HG02798 (cell line): ENCODE data around the gene HSPA9.

Source experiments
- ATAC-seq: cut with Tn5 transposase; IDR thresholded peaks from one replicate; pipeline ENCODE4 v1.9.1; 2021; ENCODE audit warnings: mild to moderate bottlenecking; ENCODE audit not compliant: unreplicated experiment, poor library complexity

HSPA9 gene

GRCh38 chr5:138596105-138596881 is 21.1 kb upstream of the HSPA9 start:
- ATAC-seq, result no peak

- ATAC-seq, result no peak
These were observed 20.1 kb upstream of the HSPA9 start for GRCh38 chr5:138595180-138595795.

- no peak for ATAC-seq
These were observed 19.3 kb upstream of the HSPA9 start for GRCh38 chr5:138594305-138595058.

GRCh38 chr5:138588013-138588788 is 13.0 kb upstream of the HSPA9 start:
- no peak for ATAC-seq

GRCh38 chr5:138585157-138585556 is 10.0 kb upstream of the HSPA9 start:
- no peak for ATAC-seq

GRCh38 chr5:138583984-138584637 is 8.9 kb upstream of the HSPA9 start:
- no peak for ATAC-seq

GRCh38 chr5:138582959-138583358 is 7.8 kb upstream of the HSPA9 start:
- no peak for ATAC-seq

- ATAC-seq, result no peak
These were observed 5.6 kb upstream of the HSPA9 start for GRCh38 chr5:138580777-138581176.

- ATAC-seq, result no peak
These were observed 4.8 kb upstream of the HSPA9 start for GRCh38 chr5:138580001-138580400.

- no peak for ATAC-seq
These were observed 4.3 kb upstream of the HSPA9 start for GRCh38 chr5:138579517-138579863.

- no peak for ATAC-seq
These were observed 2.3 kb upstream of the HSPA9 start for GRCh38 chr5:138577452-138577851.

- ATAC-seq, result no peak
These were observed 432 bp downstream of the HSPA9 start for GRCh38 chr5:138574744-138575193.

GRCh38 chr5:138573949-138574670 is 1.1 kb downstream of the HSPA9 start:
- ATAC-seq, result no peak

- no peak for ATAC-seq
These were observed 2.0 kb downstream of the HSPA9 start for GRCh38 chr5:138573223-138573622.

GRCh38 chr5:138570871-138571270 is 4.3 kb downstream of the HSPA9 start:
- no peak for ATAC-seq

GRCh38 chr5:138569782-138570181 is 5.4 kb downstream of the HSPA9 start:
- ATAC-seq, result no peak

- no peak for ATAC-seq
These were observed 7.0 kb downstream of the HSPA9 start for GRCh38 chr5:138568061-138568824.

GRCh38 chr5:138566792-138567191 is 8.4 kb downstream of the HSPA9 start:
- ATAC-seq, result no peak
